Measurements from ENCODE around the gene MRM2.

- TF ChIP-seq CTCF (IDR thresholded peaks at IDR 0.05; ENCODE audit: poor library complexity) (no peak), EZH2phosphoT487 (IDR thresholded peaks at IDR 0.05; ENCODE audit: low read depth, severe bottlenecking, unreplicated experiment) (no peak)
Observed at GRCh38 chr7:2253021-2253420, 11.0 kb upstream of the MRM2 start.

Measured in hepatocyte (in vitro differentiated cells).